Smooth muscle cell of the brain vasculature (primary cell): ENCODE data around the gene PPP1R3C.

ENCODE experiments used
- DNase-seq: peaks from one replicate; pipeline ENCODE4 v3.0.0-alpha.2; 2012; ENCODE audit warnings: low read depth, low spot score

PPP1R3C gene

DNA sequence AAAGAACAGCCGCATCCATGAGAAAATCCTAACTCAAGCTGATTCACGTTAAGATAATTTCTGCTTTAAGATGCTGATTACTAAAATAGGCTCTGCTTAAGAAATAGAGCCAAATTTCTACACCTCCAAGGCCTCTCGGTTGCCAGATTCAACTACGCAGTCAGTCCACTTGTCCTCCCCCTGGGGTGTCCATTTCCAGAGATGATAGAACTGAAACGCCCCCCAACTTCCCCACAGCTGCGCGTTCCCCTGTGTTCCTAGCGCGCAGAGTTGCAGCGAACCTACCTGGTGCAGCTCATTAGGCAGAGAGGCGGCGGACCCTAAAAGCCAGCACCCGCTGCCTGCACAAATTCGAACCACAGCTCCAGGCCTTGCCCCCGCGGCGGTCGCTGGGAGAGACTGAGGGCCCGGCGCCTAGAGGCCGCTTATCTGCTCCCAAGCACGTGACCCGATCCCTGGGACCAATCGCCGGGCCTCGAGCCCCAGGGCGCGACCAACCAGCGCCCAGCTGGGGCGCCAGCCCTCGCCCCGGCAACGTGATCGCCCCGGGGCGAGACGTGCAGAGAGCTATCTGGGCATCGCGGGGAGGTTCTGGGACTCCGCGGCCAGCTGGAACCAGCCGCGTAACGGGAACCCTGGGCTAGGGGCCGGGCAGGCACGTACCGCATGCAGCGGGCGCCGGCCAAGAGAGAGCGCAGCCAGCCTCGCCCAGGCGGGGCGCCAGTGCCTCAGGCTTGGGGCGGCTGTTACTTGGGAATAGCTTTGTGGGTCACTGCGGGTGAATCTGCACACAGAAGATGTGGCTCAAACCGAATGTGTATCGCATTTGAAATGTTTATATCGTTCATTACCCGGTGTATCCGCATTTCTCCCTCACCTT, at the start of gene PPP1R3C:
PPP1R3C (minus strand) TSS at position 401 of the 880 bp plus-strand sequence; CDS start at position 299, 102 bp downstream.
- no peak for DNase-seq

DNA sequence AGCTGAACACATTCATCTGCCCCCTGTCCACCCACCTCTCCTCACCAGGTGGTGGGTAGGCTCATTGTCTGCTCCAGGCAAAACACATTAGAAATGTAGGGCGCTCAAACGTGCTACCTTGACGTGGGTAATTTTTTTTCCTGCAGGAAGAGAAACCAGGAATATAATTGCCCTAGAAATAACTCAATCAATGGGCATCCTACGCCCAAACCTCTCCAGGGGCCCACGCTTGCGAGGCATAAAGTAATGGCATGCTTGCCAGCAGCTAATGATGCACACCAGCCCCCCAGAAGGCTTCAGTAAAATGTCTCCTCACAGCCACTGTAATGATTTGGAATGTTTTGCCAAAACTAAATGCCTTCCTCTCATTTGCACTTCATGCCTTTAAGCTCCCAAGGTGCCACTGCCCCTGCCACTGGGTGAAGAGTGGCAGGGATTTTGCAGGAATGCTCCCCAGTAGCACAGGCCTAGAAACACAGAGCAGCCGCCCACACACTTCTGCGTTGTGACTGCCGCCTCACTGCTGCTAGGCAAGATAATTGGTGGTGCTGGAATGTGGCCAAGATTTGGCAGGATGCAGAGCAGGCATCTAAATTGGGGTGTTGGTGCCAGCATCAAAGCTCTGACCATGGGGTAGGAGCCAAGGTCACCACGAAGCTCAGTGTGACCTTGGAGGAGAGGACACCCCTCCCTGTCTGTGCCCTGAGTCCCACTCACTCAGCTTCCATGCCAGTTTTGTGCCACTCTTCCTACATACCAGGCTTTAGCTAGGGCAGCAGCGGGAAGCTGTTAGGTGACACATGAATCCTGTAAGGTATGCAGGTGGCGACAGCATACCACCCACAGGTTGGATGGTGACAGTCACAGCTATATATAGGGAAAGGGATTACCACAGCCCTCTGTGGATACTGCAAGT, 48.7 kb upstream of the PPP1R3C start:
- no peak for DNase-seq

DNA sequence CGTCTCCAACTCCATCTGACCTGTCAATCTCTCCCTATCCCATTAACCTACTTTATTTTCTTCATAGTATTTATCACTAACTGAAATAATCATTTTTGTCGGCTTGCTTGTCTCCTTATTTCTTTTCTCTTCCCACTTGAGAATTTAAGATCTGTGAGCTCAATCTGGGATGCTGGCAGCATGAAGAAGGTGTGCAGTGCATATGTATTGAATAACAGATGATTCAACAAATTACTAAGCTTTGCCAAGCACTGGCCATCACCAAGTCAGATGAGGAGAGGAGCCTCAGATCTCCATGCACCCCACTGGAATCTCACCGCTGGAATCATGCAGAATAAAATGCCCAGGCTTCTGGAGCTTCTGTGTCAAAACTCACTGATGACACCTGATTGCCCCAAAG, 47.6 kb upstream of the PPP1R3C start:
- DNase-seq, result no peak

DNA sequence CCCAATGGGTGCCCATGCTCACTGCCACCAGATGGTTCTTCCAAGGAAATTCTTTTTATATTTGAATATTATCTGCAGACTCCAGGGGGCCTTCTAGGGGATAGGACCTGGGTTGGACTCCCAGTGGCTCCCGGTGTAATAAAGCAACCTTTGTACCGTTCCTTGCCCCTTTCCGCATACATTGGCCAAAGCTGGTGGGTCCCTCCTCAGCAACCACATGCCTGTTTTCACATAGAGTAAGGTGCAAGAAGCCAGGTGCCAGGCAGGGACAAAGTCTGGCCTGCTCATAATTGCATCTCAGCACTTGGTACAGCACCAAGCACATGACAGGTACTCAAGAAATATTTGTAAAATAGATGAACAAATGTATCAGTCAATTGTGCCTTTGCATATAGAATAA, 46.4 kb upstream of the PPP1R3C start:
- no peak for DNase-seq

DNA sequence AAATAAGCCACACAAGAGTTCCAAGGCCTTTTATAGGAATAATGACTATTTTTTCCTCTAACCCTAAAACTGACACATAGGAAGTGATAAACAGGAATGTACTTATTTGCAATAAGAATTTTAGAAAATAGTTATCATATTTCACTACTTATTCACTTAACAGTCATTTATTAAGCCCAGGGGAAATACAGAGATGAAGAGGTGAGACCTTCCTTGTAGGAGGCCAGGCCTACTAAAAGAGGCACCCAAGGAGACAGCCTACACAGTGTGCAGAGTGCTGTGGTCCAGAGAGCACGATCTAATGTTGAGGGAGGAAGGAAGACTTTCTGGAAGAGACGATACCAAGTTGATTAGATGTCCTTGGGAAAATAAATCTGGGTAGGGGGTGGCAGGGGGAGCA, 45.0 kb upstream of the PPP1R3C start:
- no peak for DNase-seq

DNA sequence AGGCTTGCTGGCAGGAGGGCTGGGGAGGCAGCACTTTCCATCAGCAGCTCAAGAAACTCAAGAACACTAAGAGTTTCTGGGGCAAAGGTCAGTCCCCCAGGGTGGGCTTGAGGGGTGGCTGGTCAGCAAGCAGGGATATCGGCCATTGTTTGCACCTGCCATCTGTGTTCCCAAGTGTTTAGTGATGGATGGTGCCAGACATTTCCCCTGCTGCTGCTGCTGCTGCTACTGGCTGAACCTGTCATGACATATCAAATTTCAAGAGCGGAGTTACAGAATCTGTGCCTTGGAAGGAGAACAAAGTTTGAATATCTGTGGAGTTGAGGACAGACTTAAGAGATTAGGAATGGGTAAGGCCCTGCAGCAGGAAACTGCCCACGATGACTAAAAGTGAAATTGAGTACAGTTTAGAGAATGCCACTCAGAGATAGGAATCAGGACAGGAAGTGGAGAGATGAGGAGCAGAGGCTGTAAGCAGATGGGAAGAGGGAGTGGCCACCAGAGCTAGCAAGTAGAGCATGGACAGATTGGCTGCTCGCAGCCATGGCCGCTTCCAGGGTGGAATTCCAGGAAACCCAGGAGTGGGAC, 39.2 kb upstream of the PPP1R3C start:
- DNase-seq, result no peak

DNA sequence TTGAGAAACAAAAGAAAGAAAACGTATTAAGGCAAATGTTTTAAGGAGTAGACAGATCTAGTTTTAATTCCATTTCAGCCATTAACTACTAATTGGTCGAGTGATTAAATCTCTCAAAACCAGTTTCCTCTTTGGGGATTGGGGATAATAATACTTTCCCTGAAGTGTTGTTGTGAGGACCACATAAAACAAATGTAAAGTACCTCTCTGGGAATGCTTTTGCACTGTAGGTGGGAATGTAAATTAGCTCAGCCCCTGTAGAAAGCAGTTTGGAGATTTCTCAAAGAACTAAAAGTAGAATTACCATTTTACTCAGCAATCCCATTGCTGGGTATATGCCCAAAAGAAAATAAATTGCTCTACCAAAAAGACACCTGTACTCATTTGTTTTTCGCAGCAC, 36.0 kb upstream of the PPP1R3C start:
- DNase-seq, result no peak

DNA sequence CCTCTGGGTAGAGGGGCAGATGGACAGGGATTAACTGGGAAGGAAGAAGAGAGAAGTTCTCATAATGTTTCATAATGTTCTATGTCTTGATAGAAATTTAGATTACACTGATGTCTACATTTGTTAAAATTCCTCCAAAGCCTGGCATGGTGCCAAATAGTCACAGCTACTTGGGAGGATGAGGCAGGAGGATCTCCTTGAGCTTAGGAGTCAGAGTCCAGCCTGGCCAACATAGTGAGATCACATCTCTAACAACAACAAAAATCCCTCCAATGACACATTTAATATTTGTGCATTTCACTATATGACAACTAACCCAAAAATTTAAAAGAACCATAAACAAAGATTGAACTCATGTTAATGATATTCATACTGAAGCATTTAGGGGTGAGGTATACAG, 33.0 kb upstream of the PPP1R3C start:
- DNase-seq, result no peak

DNA sequence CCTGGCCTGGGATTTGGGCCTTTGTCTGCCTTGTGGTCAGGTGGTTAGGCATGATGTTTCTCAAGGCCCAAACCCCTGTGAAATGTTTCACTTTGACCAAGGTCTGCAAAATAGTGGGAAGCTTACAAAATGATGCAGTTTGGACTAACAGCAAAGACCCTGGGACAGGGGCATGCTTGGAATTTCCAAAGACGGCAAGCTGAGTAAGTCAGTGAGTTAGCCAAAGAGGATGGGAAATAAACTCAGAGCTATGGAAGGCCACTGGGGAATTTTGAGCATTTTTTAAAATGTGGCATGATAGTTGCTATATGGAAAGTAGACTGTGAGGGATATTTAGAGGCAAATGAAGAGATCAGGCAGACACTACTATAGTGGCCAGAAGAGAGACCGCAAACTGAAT, 31.6 kb upstream of the PPP1R3C start:
- DNase-seq, result no peak

DNA sequence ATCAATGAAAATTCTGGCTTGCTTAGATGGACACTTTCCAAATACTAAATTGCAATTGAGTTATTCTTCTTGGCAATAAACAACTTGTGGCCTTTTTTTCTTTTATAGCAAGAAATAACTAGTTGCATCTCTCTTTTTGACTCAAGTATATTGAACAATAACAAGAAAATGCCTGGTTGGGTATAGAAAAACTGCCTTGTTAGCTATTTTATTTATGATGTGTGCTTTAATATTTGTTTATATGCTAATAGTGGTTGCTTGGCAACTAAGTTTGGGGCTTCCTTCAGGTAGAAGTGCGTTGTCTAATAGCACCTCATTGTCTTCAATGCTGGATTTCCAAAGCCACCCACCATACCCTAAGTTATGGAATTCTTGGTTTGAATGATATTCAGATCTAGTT, 30.1 kb upstream of the PPP1R3C start:
- no peak for DNase-seq

DNA sequence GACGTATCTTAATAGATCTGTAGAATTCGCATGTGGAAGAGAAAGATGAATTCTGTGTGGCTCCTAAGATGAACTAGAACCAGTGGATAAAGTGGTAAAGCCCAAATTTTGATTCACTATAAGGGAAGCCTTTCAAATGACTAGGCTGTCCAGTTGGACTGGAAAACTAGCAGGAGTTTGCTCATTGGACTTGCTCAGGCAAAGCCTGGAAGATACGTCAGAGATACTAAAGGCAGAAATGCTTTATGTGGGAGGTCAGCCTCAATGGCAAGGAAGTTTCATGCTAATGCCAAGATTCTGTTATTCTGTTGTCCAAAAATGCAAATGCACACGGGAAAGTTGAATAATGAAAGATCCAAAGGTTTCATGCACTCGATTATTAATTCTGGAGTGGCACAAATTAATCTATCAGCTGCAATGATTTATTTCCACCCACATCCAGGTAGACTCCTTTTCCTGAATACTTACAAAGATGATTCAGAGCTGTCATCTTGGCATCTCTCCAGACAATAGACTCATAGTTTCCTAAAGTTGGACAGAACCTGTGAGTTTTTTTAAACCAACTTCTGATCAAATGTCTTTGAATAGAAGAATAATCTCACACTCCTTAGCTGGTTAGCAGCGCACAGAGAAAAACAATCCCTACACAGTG, 20.5 kb upstream of the PPP1R3C start:
- DNase-seq, result no peak

DNA sequence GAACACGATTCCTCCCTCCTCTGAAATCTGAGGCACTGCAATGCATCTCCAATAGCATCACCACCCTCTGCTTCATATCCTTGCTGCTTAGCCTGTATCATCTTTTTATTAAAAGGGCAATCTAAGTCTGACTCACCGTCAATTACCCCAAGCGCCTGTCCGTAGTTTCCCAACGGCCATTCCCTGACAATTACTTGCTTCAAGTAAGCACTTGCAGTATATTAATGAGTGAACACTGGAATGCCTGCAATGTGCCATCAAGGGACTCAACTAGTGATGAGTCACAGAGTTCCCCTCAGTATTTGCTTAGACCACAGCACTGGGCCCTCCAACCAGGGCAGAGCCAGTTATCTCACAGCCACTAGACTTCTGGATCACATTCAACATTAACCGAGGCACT, 19.5 kb upstream of the PPP1R3C start:
- no peak for DNase-seq

DNA sequence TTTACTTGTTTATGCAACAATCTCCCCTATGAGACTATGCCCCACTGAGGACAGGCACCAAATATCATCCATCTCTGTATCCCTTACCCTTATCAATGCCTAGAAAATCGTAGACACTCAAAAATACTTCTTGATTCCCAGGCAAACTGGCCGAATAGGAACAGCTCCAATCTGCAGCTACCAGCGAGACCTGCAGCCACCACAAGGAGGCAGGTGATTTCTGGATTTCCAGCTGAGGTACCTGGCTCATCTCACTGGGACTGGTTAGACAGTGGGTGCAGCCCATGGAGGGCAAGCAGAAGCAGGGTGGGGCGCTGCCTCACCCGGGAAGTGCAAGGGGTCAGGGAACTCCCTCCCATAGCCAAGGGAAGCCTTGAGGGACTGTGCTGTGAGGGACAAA, 10.8 kb upstream of the PPP1R3C start:
- no peak for DNase-seq

DNA sequence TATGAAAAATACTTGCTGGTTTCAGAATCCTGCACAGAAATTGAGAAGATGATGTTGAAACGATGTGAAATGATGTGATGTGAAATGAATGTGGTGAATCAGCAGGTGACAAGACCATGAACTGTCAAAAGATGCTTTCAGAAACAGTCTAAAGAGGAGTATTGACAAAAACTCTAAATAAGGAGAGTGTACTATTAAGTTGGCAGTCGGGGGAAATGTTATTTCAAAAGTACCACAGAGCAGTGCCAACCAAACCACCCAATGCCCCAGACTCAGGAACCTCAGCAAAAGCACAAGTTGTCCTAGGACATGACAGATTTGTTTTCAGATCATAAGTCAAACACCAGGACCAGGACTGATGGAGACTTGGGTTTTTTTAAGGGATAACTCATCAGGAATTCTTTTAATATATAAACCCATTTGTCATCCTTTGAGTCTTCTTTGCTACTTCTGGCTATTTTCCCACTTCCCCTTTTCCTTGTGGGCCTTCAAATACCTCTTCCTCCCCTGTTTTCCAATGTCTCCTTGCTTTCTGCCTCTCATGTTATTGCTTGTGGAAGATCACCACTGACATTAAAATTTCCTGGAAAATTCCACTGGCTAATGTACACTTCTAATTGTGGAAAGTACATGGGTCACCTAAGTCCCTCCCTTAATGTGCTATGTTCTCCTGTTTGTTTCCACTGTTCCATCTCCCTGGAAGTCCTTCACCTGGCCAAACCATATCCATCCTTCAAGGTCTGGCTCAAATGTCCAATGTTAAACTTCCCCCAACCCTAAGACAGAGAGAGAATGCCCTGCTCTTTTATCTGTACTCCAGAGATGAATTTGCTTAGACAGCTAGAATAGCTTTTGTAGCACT, 10.2 kb upstream of the PPP1R3C start:
- DNase-seq, result no peak

DNA sequence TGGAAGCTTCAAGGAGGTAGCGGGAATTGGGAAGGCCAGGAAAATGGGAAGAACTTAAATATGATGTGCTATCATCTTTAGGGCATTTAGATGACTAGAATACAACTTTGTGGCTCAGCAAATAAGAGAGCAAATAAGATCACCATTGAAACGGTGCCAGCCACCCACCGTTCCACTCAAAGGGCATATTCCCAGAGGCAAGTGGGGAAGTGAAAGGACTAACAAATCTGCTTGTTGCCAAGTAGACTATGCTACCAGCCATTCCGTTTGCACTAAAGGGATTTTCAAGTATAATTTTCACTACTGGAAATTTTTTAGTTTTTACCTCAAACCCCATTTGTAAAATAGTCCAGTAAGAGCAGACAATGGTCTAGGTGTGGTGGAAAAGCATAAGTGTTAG, 4.0 kb upstream of the PPP1R3C start:
- DNase-seq, result no peak

DNA sequence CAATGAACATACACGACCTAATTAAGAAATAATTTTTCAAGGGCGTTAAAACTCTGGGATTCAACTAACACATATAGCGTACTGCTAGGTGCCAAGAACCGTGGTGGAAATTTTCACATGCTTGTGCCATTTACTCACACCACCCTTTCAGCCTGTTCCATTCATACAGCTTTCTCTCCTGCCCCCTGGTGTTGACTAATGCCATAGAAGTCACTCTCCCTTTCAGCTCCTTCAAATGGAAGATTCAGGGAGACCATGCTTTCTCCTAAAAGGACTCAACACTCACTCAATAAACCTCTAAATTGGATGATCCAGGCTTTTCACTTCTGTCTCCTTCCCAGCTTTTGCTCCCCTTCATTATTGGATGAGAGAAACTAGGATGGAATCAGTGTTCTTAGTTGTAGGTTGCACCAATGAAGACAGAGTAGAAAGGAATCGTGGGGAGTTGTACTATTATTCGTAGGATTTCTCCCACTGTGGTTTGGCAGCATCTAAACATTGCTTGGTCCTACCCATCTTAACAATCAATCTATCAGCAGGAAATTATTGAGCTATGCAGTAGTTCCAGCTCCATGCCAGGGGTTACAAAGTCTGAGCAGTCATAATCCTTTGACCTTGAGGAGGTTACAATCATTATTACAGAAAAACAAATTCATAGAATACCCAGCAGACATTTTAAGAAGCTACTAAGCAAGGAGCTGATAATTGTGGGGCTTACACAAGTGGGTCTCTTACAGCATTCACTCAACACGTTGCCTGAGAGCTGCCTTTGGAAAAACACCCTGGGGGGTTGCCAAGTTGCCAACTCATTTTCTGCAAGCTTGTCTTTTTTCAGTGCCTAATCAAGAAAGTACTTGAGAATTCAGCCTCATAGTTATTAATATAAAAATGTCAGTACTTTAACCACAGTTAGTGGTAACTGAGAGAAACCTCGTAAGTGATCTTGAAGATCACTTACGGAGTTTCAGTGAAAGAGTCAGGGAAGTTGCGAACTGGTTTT, 2.8 kb upstream of the PPP1R3C start:
- no peak for DNase-seq

DNA sequence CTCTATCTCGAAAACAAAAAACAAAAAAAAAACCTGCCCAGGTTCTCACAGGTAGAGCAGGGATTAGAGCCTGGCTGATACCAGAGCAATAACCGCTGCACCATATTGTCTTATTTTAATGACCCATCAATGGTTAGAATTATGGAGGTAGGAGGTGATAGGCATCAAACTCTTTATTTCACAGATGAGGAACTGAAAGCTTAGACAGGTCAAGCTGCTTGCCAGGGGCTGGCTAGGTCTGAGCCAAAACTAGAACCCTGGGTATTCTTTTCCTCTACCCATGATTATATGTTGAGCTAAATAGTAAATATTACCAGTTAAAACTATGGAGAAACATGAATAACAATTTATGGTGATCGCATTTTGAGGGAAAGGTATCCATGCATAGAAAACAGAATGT, 2.0 kb upstream of the PPP1R3C start:
- DNase-seq, result no peak

DNA sequence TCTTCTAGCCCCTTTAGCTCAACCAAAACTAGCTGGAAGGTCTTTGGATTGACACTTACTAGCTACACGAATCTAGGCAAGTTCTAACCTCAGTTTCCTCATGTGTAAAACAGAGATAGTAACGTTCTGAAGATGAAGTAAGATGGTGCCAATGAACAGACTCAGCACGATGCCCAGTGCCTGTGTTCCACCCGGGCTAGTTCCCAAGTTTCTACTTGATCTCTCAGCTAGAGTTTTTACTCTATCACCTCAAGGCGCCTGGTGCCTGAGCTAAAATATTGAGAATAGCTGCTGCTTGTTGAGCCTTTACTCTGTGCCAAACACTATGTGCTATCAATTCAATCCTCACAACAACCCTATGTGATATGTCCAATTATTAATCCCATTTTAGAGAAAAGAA, 1.4 kb upstream of the PPP1R3C start:
- no peak for DNase-seq

DNA sequence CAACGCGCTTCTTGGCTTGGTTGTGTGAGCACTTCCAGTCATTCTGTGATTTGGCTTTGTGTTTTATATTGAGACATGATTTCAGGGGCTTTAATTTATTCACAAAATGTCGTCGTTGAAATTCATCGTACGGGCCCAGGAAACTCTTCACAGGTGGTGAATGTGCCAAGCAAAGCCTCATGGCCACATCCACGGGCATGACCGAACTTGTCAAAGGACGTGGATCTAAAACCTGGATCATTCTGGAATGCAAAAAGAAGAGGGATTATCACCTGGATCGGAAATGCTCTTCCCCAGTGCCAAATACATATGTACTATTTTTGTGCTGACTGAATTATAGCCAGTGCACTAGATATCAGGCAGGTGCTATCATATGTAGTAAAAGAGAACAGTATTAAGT, 2.2 kb downstream of the PPP1R3C start:
- DNase-seq, result no peak
